Measurements from ENCODE around the gene DYNAP.

The DYNAP gene

DNA sequence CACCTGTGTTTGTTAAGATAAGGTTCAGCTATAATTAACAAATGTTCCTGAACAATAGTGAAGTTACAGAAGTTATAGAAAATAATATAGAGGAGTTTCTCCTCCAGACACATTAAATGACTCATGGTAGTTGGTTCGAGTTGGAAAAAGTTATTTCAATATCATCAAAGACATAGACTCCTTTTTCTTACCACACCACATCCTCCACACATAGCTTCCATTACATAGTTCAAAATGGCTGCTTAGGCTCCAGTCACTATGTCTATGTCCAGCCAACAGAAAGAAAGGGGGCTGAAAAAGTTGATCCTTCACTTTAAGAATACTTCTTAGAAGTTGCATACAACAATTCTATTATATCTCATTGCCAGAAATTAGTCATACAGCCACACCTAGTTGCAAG lies 50.7 kb downstream of the DYNAP start:
- DNase-seq, result no peak

DNA sequence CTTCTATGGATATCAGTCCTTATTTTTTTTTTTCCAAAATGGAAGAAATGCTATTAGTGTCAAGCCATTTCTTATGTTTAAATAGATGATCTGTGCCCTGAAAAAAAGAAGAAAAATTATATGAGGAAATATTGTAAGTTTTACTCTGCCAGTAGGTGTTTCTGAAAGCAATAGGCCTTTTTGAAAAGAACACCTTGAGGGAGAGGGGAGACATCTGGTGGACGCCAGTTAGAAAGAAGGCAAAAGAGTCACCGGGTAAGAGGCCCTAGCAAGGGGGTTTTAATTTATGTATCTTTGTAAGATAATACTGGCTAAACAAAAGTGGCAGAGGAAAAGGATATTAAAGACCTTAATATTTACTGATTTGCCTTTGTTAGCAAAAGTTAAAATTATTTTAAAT lies 56.1 kb downstream of the DYNAP start:
- peak; percentile 4 for DNase-seq

Data from stimulated activated CD4-positive, alpha-beta T cell treated with anti-CD3 and anti-CD28 coated beads, Interleukin-15, amount 100 ng/mL, for 24 hours (primary cell).